ENCODE data around the gene EPB41L2. TPM values are rescaled to one million over a fixed set of nuclear protein-coding genes. Genes with fewer than 3 reads are reported as not detected.

EPB41L2 gene
- total and polyA plus RNA-seq, 8 donors: 13.0 to 63.0 (median 17.4) TPM

GRCh38 chr6:131068165-131068564, 5.1 kb upstream of the EPB41L2 start:
- intact Hi-C loops (cut with DNase I): no loop called here
- WGBS, 2 donors: 82 to 88% methylated on average over 7 of the region's 7 CpGs
- H3K4me3 ChIP-seq: no peak overlapping the region
- H3K4me1 ChIP-seq: no peaks in the 10 kb centered on the region
- no peak for DNase-seq
- TF ChIP-seq CTCF (IDR thresholded peaks at IDR 0.05): no peak
- FAIRE-seq: no peak
- no peak for ATAC-seq
- no peaks in the 10 kb centered on the region for H3K27me3 ChIP-seq
- H3K36me3 ChIP-seq: no peaks in the 10 kb centered on the region
- H3K27ac ChIP-seq: no peak overlapping the region
- no peaks in the 10 kb centered on the region for H3K9me3 ChIP-seq

- no peaks in the 10 kb centered on the region for H3K9me3 ChIP-seq
- no peak for ATAC-seq
- no peak for DNase-seq
- intact Hi-C loops (cut with DNase I): no loop called here
- no peaks in the 10 kb centered on the region for H3K27me3 ChIP-seq
- no peak for TF ChIP-seq CTCF (IDR thresholded peaks at IDR 0.05)
- WGBS, 2 donors: 71 to 79% methylated on average over 6 of the region's 6 CpGs
- FAIRE-seq: no peak
- H3K27ac ChIP-seq: no peak overlapping the region
- H3K36me3 ChIP-seq: no peaks in the 10 kb centered on the region
- H3K4me1 ChIP-seq: no peaks in the 10 kb centered on the region
- no peak overlapping the region for H3K4me3 ChIP-seq
These were observed 4.5 kb upstream of the EPB41L2 start for GRCh38 chr6:131067521-131067920.

- Histone ChIP-seq H3K4me3 (no peak overlapping the region), H3K27ac (no peak overlapping the region), H3K4me1 (no peaks in the 10 kb centered on the region), H3K36me3 (no peaks in the 10 kb centered on the region), H3K9me3 (no peaks in the 10 kb centered on the region), H3K27me3 (no peaks in the 10 kb centered on the region)
- ATAC-seq (no peak), FAIRE-seq (no peak), DNase-seq (no peak)
- no peak for TF ChIP-seq CTCF (IDR thresholded peaks at IDR 0.05)
- intact Hi-C loops (cut with DNase I): no loop called here
These were observed 2.8 kb upstream of the EPB41L2 start for GRCh38 chr6:131065824-131066171.

GRCh38 chr6:131065112-131065823, 2.2 kb upstream of the EPB41L2 start:
- FAIRE-seq (no peak), ATAC-seq (no peak), DNase-seq (no peak)
- intact Hi-C loops (cut with DNase I): no loop called here
- TF ChIP-seq CTCF (IDR thresholded peaks at IDR 0.05): no peak
- H3K9me3 ChIP-seq: no peaks in the 10 kb centered on the region
- 75 to 81% methylated on average over 4 of the region's 4 CpGs for WGBS, 2 donors
- no peak overlapping the region for H3K4me3 ChIP-seq
- H3K27me3 ChIP-seq: no peaks in the 10 kb centered on the region
- no peaks in the 10 kb centered on the region for H3K4me1 ChIP-seq
- H3K27ac ChIP-seq: no peak overlapping the region
- H3K36me3 ChIP-seq: no peaks in the 10 kb centered on the region

- FAIRE-seq: no peak
- no peaks in the 10 kb centered on the region for H3K9me3 ChIP-seq
- TF ChIP-seq CTCF (IDR thresholded peaks at IDR 0.05): no peak
These were observed 773 bp upstream of the EPB41L2 start for GRCh38 chr6:131063764-131064272.

More at GRCh38 chr6:131063764-131064272, 773 bp upstream of the EPB41L2 start:
- WGBS, 2 donors: 20 to 22% methylated on average over 8 of the region's 8 CpGs
- DNase-seq: peak in 1 of 6 donors; percentile 16
- peak overlapping the region; percentile 63 to 92 (median 75) for H3K27ac ChIP-seq
- H3K36me3 ChIP-seq: no peaks in the 10 kb centered on the region
- intact Hi-C loops (cut with DNase I): no loop called here
- H3K4me1 ChIP-seq: no peaks in the 10 kb centered on the region
- ATAC-seq: no peak
- peak overlapping the region; percentile 80 to 99 (median 90) for H3K4me3 ChIP-seq
- no peaks in the 10 kb centered on the region for H3K27me3 ChIP-seq

All from pancreas (tissue), 10 donors.